PC-3 (cell line): ENCODE results near the gene APOBEC3G. TPM values are rescaled to one million over a fixed set of nuclear protein-coding genes. Genes with fewer than 3 reads are reported as not detected.
"Not testable (repeated sequence)": the region's sequence is repeated elsewhere in the genome, so short reads cannot be mapped to it uniquely, and the experiment has no call there.

ENCODE experiments used
- ATAC-seq: fragments of 200-7000 bp; cut with Tn5 transposase; 2 replicates; pipeline ENCODE4 v1.9.1; 2020; ENCODE audit warnings: mild to moderate bottlenecking, moderate library complexity
- BruUV-seq: library from RNA; stranded (reverse); fragments of 400-500 nt; replicated peaks from 2 replicates; lab custom pipeline; 2021; lab: Mats Ljungman, UMichigan
- CTCF ChIA-PET: fragments of 300-600 bp; sonication (Branson Sonifier 250); formaldehyde crosslinking; loops from one replicate; lab custom pipeline; 2022; ENCODE audit warnings: antibody characterized with exemption; lab: Charles Lee
- POLR2A ChIA-PET: fragments of 300-600 bp; sonication (Branson Sonifier 250); formaldehyde crosslinking; loops from one replicate; lab custom pipeline; 2022; ENCODE audit warnings: antibody characterized with exemption; ENCODE audit not compliant: unreplicated experiment; lab: Charles Lee
- DNase-seq: peaks from one replicate; pipeline ENCODE4 v3.0.0-alpha.2; 2015
- H2AFZ ChIP-seq: fragments of 300-600 bp; sonication (generic); 2 replicates; pipeline ENCODE4 v1.6.0; 2016; ENCODE audit warnings: antibody characterized with exemption, low read length
- H3F3A ChIP-seq: fragments of 300-600 bp; sonication (generic); one replicate; pipeline ENCODE4 v1.6.0; 2017; ENCODE audit warnings: antibody characterized with exemption, low read length, control low read depth, mild to moderate bottlenecking; ENCODE audit not compliant: unreplicated experiment
- H3K27ac ChIP-seq: fragments of 300-600 bp; sonication (generic); 2 replicates; pipeline ENCODE4 v1.5.1; 2016; ENCODE audit warnings: mild to moderate bottlenecking, low read length
- H3K27me3 ChIP-seq: fragments of 300-600 bp; sonication (generic); 2 replicates; pipeline ENCODE4 v1.6.1; 2016; ENCODE audit warnings: low read length, mixed read lengths
- H3K36me3 ChIP-seq: fragments of 300-600 bp; sonication (generic); 2 replicates; pipeline ENCODE4 v1.6.1; 2016; ENCODE audit warnings: low read depth, mixed run types, low read length, mixed read lengths
- H3K4me1 ChIP-seq: fragments of 300-600 bp; sonication (generic); 2 replicates; pipeline ENCODE4 v1.5.1; 2016; ENCODE audit warnings: low read length; ENCODE audit not compliant: insufficient read depth
- H3K4me2 ChIP-seq: fragments of 300-600 bp; sonication (generic); 2 replicates; pipeline ENCODE4 v1.6.0; 2016; ENCODE audit warnings: low read length
- H3K4me3 ChIP-seq: fragments of 300-600 bp; sonication (generic); 2 replicates; pipeline ENCODE4 v1.5.1; 2016; ENCODE audit warnings: mild to moderate bottlenecking, low read length, mixed read lengths
- H3K79me2 ChIP-seq: fragments of 300-600 bp; sonication (generic); 2 replicates; pipeline ENCODE4 v1.6.1; 2017; ENCODE audit warnings: low read length, mixed read lengths
- H3K9ac ChIP-seq: fragments of 300-600 bp; sonication (generic); 2 replicates; pipeline ENCODE4 v1.6.0; 2016; ENCODE audit warnings: mild to moderate bottlenecking, low read length
- H3K9me2 ChIP-seq: fragments of 300-600 bp; sonication (generic); replicated peaks from 2 replicates; pipeline ENCODE4 v1.6.1; 2016; ENCODE audit warnings: mixed run types, low read length, mixed read lengths
- H3K9me3 ChIP-seq: fragments of 300-600 bp; sonication (generic); 2 replicates; pipeline ENCODE4 v1.6.1; 2016; ENCODE audit warnings: low read length, mixed read lengths
- H4K20me1 ChIP-seq: fragments of 300-600 bp; sonication (generic); 2 replicates; pipeline ENCODE4 v1.6.1; 2016; ENCODE audit warnings: low read length, mixed read lengths
- EZH2 ChIP-seq: fragments of 300-600 bp; sonication (generic); IDR thresholded peaks from one replicate; pipeline ENCODE4 v1.6.1; 2017; ENCODE audit warnings: antibody characterized with exemption, mild to moderate bottlenecking, low read length; ENCODE audit not compliant: unreplicated experiment
- EZH2phosphoT487 ChIP-seq: fragments of 300-600 bp; sonication (generic); IDR thresholded peaks from 2 replicates; pipeline ENCODE4 v1.6.1; 2018; ENCODE audit warnings: mild to moderate bottlenecking, antibody characterized with exemption, low read length, borderline replicate concordance
- intact Hi-C: fragments of 100-400 bp; cut with micrococcal nuclease; formaldehyde crosslinking; loops from 2 replicates; pipeline ENCODE4 v1.9.0; 2023
- total RNA-seq: library from RNA; depleted of rRNA; stranded (reverse); fragments of >200 nt; gene quantifications from 2 replicates; pipeline ENCODE4 v1.2.3, GENCODE V29; 2014
- TF ChIP-seq, protein P1 (sequence below): fragments of 300-600 bp; sonication (generic); conservative IDR thresholded peaks from 2 replicates; pipeline ENCODE4 v1.5.1; 2017; ENCODE audit warnings: antibody characterized with exemption, low read depth, mild to moderate bottlenecking, low read length

Gene APOBEC3G
- total RNA-seq, 1 experiment from 2014 or later, result 4.4 TPM

DNA sequence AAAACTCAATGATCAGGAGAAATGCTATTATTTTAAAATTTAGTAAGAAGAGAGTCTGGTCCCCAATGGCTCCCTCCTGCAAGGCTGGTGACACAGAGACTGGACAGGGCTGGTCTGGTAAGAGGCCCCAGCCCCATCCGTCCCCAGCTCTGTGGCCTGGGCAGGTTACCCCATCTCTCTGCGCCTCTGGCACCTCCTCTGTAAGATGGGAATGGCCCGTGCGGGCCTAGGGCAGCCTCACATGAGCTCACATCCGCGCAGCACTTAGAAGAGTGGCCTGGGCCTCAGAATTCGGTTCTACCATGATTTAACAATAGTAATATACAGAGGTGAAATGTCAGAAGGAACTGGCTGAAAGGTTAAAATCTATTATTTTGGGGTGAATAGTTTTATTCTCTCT, 35.2 kb upstream of the APOBEC3G start:
- no peak overlapping the region for H3K4me3 ChIP-seq
- no peak for ATAC-seq

DNA sequence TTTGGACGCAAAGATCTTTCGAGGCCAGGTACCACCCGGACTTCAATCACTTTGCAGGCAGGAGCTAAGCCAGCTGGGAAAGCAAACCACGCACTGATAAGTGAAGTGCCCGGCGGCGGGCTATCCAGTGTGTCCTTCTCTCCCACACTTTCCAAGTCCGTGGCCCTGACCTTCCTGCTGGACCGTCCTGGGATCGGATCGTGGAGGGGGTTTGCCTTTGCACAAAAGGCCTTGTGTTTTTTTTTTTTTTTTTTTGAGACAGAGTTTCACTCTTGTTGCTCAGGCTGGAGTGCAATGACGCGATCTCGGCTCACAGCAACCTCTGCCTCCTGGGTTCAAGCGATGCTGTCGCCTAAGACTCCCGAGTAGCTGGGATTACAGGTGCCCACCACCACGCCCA, 34.0 kb upstream of the APOBEC3G start:
- POLR2A ChIA-PET, result not testable (repeated sequence)

More for the DNA sequence above, 35.2 kb upstream of the APOBEC3G start:
- ChIA-PET POLR2A (no interaction called here), CTCF (no interaction called here)
- no TSS peak for BruUV-seq
- Histone ChIP-seq H3F3A (no peaks in the 10 kb centered on the region), H3K79me2 (no peaks in the 10 kb centered on the region), H2AFZ (no peak overlapping the region), H3K4me2 (no peak overlapping the region), H4K20me1 (no peaks in the 10 kb centered on the region), H3K27ac (no peak overlapping the region), H3K9me3 (no peaks in the 10 kb centered on the region), H3K36me3 (no peaks in the 10 kb centered on the region), H3K4me1 (no peaks in the 10 kb centered on the region), H3K27me3 (no peaks in the 10 kb centered on the region), H3K9me2 (no peaks in the 10 kb centered on the region), H3K9ac (no peak overlapping the region)
- no peak for DNase-seq
- intact Hi-C loops, result no loop called here
- TF ChIP-seq EZH2phosphoT487, result no peak
- TF ChIP-seq, protein P1, sequence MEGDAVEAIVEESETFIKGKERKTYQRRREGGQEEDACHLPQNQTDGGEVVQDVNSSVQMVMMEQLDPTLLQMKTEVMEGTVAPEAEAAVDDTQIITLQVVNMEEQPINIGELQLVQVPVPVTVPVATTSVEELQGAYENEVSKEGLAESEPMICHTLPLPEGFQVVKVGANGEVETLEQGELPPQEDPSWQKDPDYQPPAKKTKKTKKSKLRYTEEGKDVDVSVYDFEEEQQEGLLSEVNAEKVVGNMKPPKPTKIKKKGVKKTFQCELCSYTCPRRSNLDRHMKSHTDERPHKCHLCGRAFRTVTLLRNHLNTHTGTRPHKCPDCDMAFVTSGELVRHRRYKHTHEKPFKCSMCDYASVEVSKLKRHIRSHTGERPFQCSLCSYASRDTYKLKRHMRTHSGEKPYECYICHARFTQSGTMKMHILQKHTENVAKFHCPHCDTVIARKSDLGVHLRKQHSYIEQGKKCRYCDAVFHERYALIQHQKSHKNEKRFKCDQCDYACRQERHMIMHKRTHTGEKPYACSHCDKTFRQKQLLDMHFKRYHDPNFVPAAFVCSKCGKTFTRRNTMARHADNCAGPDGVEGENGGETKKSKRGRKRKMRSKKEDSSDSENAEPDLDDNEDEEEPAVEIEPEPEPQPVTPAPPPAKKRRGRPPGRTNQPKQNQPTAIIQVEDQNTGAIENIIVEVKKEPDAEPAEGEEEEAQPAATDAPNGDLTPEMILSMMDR, result no peak
- TF ChIP-seq EZH2, result no peak

DNA sequence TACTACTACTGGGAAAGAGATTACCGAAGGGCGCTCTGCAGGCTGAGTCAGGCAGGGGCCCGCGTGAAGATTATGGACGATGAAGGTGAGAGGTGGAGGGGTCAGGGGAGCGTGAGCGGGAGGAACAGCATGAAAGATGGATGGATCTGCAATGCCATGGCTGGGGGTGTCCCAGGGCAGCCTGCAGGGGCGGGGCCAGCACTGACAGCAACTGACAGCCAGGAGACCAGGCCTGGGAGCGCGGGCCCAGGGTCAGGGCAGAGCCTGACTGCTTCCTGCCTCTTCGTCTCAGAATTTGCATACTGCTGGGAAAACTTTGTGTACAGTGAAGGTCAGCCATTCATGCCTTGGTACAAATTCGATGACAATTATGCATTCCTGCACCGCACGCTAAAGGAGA, 31.9 kb upstream of the APOBEC3G start:
- ATAC-seq, H3K27me3 ChIP-seq, H3K9me2 ChIP-seq, H2AFZ ChIP-seq, DNase-seq, H3K9ac ChIP-seq, POLR2A ChIA-PET, H3K79me2 ChIP-seq, H3K36me3 ChIP-seq, H3K4me1 ChIP-seq, H3K4me2 ChIP-seq, H3K27ac ChIP-seq, H3K4me3 ChIP-seq, CTCF ChIA-PET, intact Hi-C loops, H3F3A ChIP-seq, H3K9me3 ChIP-seq, BruUV-seq, H4K20me1 ChIP-seq: not testable (repeated sequence)

More for the DNA sequence above, 34.0 kb upstream of the APOBEC3G start:
- H2AFZ ChIP-seq, H3K36me3 ChIP-seq, H4K20me1 ChIP-seq, DNase-seq, H3K27me3 ChIP-seq, H3F3A ChIP-seq, BruUV-seq, ATAC-seq, intact Hi-C loops, H3K9me2 ChIP-seq, H3K79me2 ChIP-seq, CTCF ChIA-PET, H3K9ac ChIP-seq, H3K4me2 ChIP-seq, H3K4me3 ChIP-seq, H3K9me3 ChIP-seq, H3K4me1 ChIP-seq, H3K27ac ChIP-seq: not testable (repeated sequence)

DNA sequence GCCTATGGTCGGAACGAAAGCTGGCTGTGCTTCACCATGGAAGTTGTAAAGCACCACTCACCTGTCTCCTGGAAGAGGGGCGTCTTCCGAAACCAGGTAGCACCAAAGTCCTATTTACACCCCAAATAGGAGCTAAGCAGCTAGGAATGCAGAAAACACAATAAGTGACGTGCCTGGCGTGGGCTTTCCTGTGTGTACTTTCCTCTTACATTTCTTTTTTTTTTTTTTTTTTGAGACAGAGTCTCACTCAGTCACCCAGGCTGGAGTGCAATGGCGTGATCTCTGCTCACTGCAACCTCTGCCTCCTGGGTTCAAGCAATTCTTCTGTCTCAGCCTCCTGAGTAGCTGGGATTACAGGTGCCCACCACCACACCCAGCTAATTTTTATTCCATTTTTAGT, 27.6 kb upstream of the APOBEC3G start:
- H4K20me1 ChIP-seq, H3K36me3 ChIP-seq, H3K4me3 ChIP-seq, BruUV-seq, H3K4me2 ChIP-seq, ATAC-seq, DNase-seq, H3K79me2 ChIP-seq, H3K9me3 ChIP-seq, H2AFZ ChIP-seq, H3K4me1 ChIP-seq, POLR2A ChIA-PET, H3K27ac ChIP-seq, H3K9me2 ChIP-seq, H3F3A ChIP-seq, intact Hi-C loops, H3K9ac ChIP-seq, CTCF ChIA-PET, H3K27me3 ChIP-seq: not testable (repeated sequence)

DNA sequence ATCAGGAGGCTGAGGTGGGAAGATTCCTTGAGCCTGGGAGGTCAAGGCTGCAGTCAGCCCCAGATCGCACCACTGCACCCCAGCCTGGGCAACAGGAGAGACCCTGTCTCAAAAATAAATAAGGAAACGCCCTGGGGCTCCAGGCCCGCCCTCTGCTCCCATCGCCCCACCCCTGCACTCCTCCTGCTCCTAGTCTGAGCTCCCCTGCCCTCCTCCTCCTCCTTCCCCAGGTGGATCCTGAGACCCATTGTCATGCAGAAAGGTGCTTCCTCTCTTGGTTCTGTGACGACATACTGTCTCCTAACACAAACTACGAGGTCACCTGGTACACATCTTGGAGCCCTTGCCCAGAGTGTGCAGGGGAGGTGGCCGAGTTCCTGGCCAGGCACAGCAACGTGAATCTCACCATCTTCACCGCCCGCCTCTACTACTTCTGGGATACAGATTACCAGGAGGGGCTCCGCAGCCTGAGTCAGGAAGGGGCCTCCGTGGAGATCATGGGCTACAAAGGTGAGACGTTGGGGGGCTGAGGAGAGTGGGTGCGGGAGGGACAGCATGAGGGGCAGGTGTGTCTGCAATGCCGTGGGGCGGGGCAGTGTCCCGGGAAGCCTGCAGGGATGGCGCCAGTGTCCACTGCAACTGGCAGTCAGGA, 25.1 kb upstream of the APOBEC3G start:
- H3K9ac ChIP-seq, H3K27ac ChIP-seq, H3K4me3 ChIP-seq, H3K27me3 ChIP-seq, H3F3A ChIP-seq, POLR2A ChIA-PET, H3K4me1 ChIP-seq, H3K4me2 ChIP-seq, H3K9me3 ChIP-seq, H4K20me1 ChIP-seq, DNase-seq, BruUV-seq, H3K36me3 ChIP-seq, H2AFZ ChIP-seq, H3K9me2 ChIP-seq, ATAC-seq, H3K79me2 ChIP-seq, intact Hi-C loops, CTCF ChIA-PET: not testable (repeated sequence)
